GM18502 (cell line): ENCODE results near the gene STK40.

ENCODE experiments used
- ATAC-seq: cut with Tn5 transposase; IDR thresholded peaks from one replicate; pipeline ENCODE4 v1.9.1; 2021; ENCODE audit warnings: mild to moderate bottlenecking; ENCODE audit not compliant: unreplicated experiment, poor library complexity

The STK40 gene, protein sequence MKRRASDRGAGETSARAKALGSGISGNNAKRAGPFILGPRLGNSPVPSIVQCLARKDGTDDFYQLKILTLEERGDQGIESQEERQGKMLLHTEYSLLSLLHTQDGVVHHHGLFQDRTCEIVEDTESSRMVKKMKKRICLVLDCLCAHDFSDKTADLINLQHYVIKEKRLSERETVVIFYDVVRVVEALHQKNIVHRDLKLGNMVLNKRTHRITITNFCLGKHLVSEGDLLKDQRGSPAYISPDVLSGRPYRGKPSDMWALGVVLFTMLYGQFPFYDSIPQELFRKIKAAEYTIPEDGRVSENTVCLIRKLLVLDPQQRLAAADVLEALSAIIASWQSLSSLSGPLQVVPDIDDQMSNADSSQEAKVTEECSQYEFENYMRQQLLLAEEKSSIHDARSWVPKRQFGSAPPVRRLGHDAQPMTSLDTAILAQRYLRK

DNA sequence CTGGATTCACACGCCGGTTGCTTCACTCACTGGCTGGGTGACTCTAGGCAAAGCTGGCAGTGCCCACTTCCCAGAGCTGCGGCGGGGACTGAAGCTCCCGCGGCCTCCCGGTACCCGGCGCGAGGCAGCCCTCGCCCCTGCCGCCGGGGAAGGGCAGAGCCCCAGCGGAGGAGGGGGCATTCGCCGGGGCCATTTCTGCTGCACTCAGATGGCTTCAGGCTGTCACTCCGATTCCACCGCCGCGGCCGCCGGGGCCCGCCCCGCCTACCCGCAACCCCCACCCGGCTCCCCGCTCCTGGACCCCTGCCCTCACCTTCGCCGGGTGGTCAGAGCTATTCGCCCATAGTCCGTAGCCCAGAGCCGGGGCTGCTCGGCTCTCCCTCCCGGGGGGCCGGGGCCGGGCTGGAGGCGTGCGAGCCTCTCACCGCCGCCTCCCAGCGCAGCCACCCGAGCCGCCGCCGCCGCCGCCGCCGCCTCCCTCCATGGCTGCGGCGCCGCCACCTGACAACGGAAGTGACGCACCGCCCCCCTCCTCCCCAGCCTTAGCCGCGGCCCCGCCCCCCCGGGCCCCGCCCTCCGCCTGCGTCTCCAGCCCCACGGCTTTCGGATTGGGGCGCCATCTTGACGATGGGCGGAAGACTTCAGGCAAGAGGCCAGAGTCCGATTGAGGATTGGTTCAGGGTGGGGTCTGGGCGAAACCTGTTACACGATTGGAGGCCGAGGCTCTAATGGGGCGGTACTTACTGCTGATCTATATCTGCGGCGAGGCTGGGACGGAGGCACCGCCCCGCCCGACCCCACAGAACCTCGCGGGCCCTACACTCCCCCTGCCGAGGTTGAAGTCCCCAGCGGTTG lies at the start of gene STK40:
Gene STK40, minus strand, starts transcription at position 515 of the 855 bp plus-strand sequence. CDS start 24,592 bp downstream, outside the sequence.
- ATAC-seq, result peak; percentile 79

DNA sequence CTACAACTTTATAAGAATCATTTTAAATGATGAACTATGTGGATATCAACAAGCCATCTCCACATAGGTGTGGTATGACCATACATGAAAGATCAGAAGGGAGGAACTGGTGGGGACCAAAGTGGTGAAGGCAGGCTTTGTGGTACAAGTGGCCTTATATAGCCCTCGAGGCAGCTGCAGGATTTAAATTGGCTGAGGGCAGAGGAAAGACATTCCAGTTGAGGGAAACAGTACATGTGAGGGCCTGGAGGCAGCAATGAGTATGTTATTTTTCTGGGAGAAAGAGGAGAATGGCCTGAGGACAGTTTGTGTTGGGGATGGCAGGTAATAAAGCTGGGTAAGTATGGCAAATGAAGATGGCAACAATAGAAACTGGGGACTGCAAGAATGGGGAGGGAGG lies 47.4 kb upstream of the STK40 start:
- no peak for ATAC-seq

DNA sequence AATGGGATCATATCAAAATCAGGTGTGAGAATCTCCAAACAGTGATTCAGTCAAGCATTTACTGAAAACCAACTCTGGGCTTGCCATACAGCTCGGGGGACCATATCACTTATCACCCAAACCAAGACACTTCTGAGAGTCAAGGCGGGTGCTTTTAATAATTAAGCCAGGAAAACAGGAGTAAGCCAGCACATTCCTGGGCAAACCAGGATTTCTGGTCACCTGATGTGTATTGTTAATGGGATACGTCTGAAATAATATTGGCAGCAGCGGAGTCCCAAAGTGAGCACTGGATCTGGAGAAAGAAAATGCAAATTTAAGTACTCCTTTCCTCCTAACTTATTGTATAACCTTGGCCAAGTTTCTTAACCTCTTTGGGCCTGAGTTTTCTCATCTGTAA lies 46.9 kb upstream of the STK40 start:
- no peak for ATAC-seq

DNA sequence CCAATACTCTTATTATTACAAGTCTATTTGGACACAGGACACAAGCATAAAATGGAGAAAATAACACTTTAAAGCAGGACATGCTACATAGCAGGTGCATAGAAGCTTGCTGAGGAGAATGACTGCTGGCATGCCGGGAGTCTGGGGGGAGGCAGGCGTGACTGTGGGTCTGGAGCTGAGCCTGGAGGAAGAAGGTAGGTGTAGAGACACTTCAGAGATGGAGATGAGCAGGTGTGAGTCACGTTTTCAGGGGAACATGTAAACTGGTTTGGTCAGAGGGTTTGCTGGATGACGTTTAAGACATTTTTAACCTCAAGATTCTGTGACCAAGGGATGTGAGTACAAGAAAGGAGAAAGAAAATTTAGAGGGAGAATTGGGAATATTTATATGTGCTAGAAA lies 40.1 kb upstream of the STK40 start:
- no peak for ATAC-seq

DNA sequence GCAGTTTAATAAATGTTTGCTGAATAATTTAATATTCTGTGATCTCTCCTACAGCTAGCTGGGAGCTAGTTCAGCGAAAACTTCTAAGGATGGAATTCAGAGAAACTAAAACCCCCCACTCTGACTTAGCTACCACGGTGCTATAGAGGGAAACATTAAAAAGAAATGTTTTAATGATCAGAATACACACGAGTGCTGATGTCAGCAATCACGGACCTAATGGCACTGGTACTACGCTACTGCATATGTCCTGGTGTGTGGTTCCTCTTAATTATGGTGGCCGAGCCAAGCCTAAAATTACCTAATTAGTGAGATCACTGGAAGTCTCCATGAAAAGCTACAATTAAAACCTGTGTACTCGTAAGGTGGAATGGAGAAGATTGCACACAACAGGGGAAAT lies 35.9 kb upstream of the STK40 start:
- no peak for ATAC-seq

DNA sequence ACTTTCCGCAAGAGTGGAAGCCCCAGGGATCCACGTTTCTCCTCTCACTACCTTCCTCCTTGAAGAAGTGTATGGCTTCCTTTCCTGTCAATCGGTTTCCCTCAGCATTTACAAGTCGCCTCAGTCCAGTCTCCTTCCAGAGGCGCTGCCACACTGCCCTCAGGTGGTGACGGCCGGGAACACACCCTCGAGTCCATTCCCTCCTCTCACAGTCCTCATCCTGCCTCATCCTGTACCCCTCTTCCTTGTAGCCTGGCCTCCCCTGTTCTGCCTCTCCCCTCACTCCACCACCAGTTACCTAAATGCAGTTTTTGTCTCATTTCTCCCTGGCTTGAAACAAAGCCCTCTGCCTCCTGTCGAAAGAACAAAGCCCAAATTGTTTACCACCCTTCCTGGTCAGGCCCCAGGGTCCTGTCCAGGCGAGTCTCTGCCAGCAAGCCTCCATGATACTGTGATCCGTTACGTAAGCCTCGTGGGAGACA lies 35.2 kb upstream of the STK40 start:
- no peak for ATAC-seq

GRCh38 chr1:36420409-36420808 lies 34.7 kb upstream of the STK40 start:
- no peak for ATAC-seq

DNA sequence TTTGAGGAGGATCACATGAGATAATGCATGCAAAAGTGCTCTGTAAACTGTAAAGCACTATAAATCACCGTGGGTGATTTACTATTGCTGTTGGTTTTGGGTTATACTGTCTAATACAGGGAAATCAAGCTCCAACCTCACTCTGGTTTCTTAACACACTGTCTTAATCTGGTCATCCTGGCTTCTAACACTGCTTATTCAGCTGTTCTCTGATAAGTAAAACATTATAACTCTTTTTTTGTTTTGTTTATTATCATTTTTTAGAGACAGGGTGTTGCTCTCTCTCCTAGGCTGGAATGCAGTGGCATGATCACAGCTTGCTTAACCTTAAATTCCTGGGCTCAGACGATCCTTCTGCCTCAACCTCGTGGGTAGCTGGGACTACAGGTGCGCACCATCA lies 33.8 kb upstream of the STK40 start:
- no peak for ATAC-seq

DNA sequence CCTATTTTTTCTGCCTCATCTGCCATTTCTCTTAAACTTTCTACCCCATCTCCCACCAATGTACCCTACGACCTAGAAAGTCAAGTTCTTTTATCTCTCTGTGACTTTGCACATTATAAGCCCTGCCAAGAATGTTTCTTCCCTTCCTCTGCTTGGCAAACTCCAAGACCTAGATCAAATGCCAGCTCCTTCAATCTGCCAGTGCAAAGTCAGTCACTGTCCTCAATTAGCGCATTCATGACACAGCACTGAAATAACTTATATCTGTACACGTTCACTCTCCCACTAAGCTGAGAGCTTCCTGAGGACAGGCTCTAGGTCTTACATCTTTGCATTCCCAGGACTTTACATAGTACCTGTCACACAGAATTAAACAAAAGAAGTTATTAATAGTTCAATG lies 33.4 kb upstream of the STK40 start:
- no peak for ATAC-seq

DNA sequence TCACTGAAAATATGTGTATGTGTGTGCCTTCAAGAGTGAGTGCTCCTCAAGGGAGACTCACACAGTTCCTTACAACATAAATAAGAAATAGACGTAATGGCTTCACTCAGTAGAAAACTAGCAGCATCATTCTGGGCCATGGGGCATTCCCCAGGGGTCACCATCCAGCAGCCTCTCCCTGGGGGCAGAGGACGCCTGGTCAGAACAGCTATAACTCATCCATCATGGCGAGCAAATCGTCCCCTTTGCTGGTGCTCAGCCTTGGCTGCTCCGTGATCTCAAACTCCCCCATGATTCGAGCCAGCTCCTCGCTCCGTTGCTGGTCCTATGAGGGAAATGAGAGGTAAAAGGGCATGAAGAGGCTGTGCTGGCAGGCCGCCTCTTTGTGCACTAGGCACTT lies 32.2 kb upstream of the STK40 start:
- ATAC-seq, result no peak

DNA sequence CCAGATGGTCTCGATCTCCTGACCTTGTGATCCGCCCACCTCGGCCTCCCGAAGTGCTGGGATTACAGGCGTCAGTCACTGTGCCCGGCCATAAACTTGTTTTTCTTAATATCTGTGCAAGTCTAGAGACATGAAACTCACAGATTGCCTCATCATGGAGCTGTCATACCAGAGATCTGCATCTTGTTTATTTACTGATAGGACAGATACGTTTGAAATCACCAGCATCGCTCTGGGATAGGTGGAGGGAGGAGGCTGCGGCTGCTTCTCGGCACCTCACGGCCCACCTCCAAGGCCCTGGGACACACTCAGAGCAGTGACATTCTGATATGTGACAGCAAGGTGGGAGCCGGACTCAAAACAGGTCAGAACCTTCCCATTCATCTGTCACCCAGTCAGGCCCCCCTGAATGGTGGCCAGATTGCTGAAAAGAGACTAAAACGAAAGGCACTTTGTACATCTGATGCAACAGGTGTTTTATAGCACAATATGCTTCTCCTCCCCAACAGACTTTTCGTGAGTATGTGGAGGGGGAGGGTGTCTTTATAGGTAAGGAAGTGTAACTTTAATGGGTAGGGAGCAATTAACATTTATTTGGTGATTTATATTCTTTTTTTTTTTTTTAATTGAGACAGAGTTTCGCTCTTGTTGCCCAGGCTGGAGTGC lies 30.1 kb upstream of the STK40 start:
- ATAC-seq, result no peak

DNA sequence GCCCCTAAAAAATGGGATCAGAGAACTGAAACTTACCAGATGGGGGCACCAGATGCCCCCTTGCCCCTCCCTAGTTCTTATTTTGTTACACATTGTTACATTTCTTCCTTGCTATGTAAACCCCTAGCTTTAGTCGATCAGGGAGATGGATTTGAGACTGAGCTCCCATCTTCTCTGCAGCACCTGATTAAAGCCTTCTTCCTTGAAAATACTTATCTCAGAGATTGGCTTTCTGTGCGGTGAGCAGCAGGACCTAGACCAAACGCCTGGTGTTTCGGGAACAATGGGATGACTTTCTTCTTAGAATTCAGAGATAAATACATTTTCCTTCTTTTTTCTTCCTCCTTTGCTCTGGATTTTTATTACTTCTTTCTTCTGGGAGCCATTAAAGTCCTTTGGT lies 28.7 kb upstream of the STK40 start:
- ATAC-seq, result no peak

DNA sequence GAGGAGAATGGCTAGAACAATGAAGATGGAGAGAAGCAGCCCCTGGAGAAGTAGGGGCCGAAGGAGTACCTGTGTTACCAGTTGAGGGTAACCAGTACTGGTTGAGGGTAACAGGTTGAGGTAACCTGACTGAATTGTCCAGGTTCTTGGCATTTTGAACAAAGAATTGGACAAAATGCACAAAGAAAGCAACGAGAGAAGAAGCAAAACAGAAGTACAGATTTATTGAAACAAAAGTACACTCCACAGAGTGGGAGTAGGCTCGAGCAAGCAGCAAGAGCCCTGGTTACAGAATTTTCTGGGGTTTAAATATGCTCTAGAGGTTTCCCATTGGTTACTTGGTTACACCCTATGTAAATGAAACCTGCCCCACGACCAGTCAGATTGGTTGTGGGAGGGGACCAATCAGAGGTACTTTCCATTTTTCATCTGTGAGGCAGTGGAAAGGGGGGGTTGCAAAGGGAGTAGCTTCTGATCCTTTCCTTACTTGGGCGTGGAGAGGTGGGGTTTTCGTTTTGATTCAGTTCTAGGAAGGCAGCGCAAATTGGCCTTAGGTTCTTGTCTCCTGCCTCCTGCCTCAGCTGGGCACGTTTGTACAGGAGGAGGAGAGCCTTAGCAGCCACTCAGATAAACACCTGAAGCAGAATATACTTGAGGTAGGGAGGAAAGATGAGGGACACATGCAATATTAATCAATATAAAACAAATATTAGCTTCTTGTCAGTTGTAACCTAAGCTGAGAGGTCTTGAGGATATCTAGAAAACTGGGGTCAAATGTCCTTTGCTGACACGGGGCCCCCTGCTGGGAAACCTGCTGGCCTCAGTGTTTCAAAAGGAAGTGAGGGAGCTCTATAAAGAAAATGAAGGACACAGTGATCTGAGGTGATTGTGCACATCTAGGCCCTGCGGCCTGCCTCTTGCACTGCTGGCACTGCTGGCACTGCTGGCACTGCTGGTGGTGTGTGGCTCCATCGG lies 26.2 kb upstream of the STK40 start:
- ATAC-seq, result no peak

GRCh38 chr1:36408479-36408878 lies 22.8 kb upstream of the STK40 start:
- no peak for ATAC-seq

DNA sequence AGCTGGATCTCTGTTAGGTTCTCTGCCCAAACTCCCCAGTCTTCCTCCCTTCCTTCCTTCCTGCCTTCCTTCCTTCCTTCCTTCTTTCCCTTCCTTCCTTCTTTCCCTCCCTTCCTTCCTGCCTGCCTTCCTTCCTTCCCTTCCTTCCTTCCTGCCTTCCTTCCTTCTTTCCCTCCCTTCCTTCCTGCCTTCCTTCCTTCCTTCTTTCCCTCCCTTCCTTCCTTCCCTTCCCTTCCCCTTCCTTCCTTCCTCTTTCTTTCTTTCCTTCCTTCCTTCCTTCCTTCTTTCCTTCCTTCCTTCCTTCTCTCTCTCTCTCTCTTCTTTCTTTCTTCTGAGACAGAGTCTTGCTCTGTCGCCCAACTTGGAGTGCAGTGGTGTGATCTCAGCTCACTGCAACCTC lies 20.7 kb upstream of the STK40 start:
- no peak for ATAC-seq

DNA sequence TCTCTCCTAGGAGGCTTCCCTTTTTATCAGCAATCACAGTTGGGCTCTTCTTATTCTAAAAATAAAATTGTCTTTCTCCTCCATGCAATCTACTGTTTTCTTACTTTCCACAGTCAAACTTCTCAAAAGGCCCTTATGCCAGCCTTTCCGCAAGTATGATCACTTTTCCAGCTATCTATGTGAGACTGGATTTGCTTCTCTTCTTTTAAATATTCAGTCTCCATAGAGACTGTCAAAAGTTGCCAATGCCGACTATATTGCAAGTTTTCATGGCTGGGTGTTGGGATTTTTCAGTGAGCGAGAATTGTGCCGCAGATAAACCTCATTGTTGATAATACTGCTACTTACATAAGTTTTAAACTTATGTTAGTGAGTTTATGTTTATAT lies 16.8 kb upstream of the STK40 start:
- ATAC-seq, result no peak

DNA sequence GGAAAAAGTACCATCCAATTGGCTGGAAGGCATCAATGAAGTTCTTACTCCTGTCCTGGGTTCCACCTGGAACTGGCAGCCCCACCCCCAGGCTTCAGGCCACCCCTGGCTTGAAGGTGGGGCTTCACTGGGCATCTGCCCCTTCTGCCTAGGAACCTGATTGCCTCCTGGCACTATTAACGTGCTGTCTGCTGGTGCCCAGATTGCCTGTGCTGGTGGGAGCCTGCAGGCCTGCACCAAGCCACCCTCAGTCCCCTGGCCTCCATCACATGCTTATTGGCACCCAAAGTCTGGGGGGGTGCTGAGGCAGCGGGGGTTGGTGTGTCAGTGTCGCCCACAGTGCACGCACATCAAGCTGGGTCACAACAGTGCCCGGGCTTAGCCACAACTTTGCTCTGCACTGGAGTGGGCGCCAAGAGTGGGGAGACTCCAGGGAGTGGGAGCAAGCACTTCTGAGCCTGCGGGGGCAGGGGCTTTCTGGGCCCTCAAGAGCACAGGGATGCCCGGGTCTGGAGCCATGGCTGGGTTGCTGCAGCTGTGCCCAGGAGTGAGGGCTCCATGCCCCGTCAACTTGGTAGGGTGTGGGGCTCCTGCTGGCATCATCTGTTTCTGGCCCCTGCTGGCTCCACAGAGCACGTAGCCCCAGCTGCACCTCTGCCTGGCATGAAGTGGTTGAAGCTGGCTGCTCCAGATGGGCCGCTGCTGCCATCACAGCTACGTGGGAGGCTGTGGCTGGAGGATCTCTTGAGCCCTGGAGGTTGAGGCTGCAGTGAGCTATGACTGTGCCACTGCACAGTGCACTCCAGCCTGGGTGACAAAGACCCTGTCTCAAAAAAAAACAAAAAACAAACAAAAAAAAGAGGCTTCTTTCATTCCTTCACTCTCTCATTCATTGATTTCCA lies 16.1 kb upstream of the STK40 start:
- ATAC-seq, result no peak

DNA sequence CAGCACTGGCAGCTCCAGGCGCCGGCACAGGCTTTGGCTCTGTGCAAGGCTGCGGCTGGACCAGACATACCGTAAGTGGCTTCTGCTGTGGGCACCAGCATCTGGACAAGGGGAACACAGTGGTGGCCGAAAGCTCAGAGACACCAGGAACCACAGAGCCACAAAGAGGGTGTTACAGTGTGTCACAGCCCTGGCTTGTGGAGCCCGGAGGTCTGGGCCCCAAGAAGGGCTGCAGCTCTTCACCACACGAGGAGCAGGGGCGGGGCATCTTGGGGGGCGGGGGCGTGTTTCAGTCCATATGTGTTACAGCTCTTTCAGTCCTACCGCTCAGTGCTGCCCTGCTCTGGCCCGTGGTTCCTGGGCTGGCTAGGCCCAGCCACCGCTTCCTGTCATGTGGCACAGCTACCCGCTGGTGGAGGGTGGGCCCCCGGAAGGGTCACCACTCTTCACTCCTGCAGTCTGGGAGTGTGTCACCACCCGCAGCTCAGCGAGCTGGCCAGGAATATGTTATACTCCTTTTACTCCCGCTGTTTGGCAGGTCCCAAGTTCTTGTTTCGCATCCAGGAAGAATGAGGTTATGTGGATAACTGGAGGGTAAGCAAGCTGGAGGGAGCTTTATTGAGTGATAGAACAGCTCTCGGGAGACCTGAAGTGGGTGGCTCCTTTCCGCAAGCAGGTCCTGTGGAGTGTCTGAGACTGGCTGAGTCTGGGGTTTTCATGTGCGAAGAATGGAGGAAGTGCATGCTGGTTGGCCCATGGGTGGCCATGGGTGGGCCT lies 15.3 kb upstream of the STK40 start:
- ATAC-seq, result no peak
